Measurements from ENCODE around the gene TLR6.

Gene TLR6

DNA sequence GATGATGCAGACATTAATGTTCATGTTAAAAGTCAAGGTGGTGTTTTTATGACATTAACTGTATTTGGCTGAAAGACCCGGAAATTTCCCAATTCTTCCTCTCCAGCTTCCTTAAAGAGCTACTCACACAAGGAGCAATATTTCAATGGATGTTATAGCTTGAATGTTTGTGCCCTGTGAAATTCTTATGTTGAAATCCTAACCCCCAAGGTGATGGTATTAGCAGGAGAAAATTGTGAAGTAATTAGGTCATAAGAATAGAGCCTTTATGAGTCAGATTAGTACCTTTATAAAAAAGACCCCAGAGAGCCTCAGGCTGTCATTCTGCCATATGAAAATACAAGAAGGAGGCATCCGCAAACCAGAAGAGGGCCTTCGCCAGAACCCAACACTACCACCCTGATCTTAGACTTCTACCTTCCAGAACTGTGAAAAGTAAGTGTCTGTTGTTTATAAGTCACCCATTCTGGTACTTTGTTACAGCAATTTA, 55.6 kb downstream of the TLR6 start:
- H3K27ac Mint-ChIP-seq, result no peak overlapping the region
- peaks cover 23% of the 10 kb centered on the region for H3K4me1 Mint-ChIP-seq (ENCODE audit: low read depth)
- peaks cover 60% of the 10 kb centered on the region for H3K9me3 Mint-ChIP-seq
- no peak overlapping the region for H3K4me3 Mint-ChIP-seq
- no peaks in the 10 kb centered on the region for H3K27me3 Mint-ChIP-seq (ENCODE audit: low read depth)
- peaks cover 75% of the 10 kb centered on the region for H3K36me3 Mint-ChIP-seq (ENCODE audit: low read depth)

GRCh38 chr4:38800366-38800765, 56.3 kb downstream of the TLR6 start:
- H3K36me3 Mint-ChIP-seq (ENCODE audit: low read depth), result peaks cover 81% of the 10 kb centered on the region
- H3K27ac Mint-ChIP-seq, result no peak overlapping the region
- H3K9me3 Mint-ChIP-seq, result peaks cover 66% of the 10 kb centered on the region
- H3K4me3 Mint-ChIP-seq, result no peak overlapping the region
- peaks cover 16% of the 10 kb centered on the region for H3K4me1 Mint-ChIP-seq (ENCODE audit: low read depth)
- no peaks in the 10 kb centered on the region for H3K27me3 Mint-ChIP-seq (ENCODE audit: low read depth)

GRCh38 chr4:38795087-38795486, 61.5 kb downstream of the TLR6 start:
- Mint-ChIP-seq H3K36me3 (ENCODE audit: low read depth) (peaks cover 92% of the 10 kb centered on the region), H3K27ac (no peak overlapping the region), H3K4me1 (ENCODE audit: low read depth) (peaks cover 21% of the 10 kb centered on the region), H3K27me3 (ENCODE audit: low read depth) (no peaks in the 10 kb centered on the region), H3K4me3 (no peak overlapping the region), H3K9me3 (peaks cover 76% of the 10 kb centered on the region)

GRCh38 chr4:38794051-38794450, 62.6 kb downstream of the TLR6 start:
- H3K27ac Mint-ChIP-seq, result no peak overlapping the region
- no peak overlapping the region for H3K4me3 Mint-ChIP-seq
- peaks cover 86% of the 10 kb centered on the region for H3K36me3 Mint-ChIP-seq (ENCODE audit: low read depth)
- no peaks in the 10 kb centered on the region for H3K27me3 Mint-ChIP-seq (ENCODE audit: low read depth)
- peaks cover 23% of the 10 kb centered on the region for H3K4me1 Mint-ChIP-seq (ENCODE audit: low read depth)
- peaks cover 74% of the 10 kb centered on the region for H3K9me3 Mint-ChIP-seq

DNA sequence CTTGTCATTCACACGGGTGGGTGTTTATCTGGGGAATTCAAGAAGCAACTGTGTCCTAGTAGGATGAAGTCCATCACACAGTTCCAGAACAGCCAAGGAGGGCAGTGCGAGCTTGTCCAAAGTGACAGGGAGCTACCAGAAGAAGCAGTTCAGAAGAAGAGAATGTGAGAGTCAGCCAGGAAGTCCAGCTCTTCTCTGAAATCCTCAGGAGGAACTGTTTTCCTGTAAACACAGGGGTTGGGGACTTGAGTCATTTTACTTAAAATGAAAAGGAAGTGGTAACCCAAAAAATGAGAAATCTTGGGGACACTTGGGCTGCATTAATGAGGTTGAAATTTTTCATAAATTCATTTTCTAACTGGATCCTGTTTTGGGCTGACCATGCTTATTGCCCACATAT, 65.6 kb downstream of the TLR6 start:
- Mint-ChIP-seq H3K4me1 (ENCODE audit: low read depth) (peaks cover 25% of the 10 kb centered on the region), H3K9me3 (peaks cover 59% of the 10 kb centered on the region), H3K4me3 (peak overlapping the region; percentile 25), H3K36me3 (ENCODE audit: low read depth) (peaks cover 60% of the 10 kb centered on the region), H3K27me3 (ENCODE audit: low read depth) (no peaks in the 10 kb centered on the region), H3K27ac (peak overlapping the region; percentile 79)

- no peaks in the 10 kb centered on the region for H3K27me3 Mint-ChIP-seq (ENCODE audit: low read depth)
- H3K36me3 Mint-ChIP-seq (ENCODE audit: low read depth), result peaks cover 35% of the 10 kb centered on the region
- H3K4me1 Mint-ChIP-seq (ENCODE audit: low read depth), result peaks cover 28% of the 10 kb centered on the region
- no peak overlapping the region for H3K4me3 Mint-ChIP-seq
- no peak overlapping the region for H3K27ac Mint-ChIP-seq
- peaks cover 32% of the 10 kb centered on the region for H3K9me3 Mint-ChIP-seq
These were observed 68.3 kb downstream of the TLR6 start for GRCh38 chr4:38788317-38788716.

DNA sequence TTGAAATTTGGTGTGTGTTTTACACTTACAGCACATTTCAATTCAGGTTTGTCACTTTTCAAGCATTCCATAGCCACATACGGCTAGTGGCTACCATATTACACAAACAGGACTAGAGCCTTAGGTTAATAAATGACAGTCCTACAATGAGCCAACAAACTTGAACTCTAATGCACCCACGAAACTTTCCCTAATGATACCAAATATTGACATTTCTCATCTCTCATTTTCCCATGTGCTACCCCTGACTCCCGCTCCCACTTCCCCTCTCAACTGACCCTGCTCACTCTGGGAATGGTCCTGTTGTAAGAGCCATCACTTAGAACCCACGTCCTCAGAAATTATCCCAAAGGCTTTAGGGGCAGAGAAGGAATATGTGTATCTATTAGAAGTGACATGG, 68.9 kb downstream of the TLR6 start:
- peaks cover 30% of the 10 kb centered on the region for H3K36me3 Mint-ChIP-seq (ENCODE audit: low read depth)
- H3K4me1 Mint-ChIP-seq (ENCODE audit: low read depth), result peaks cover 30% of the 10 kb centered on the region
- H3K9me3 Mint-ChIP-seq, result peaks cover 31% of the 10 kb centered on the region
- no peak overlapping the region for H3K27ac Mint-ChIP-seq
- no peak overlapping the region for H3K4me3 Mint-ChIP-seq
- H3K27me3 Mint-ChIP-seq (ENCODE audit: low read depth), result no peaks in the 10 kb centered on the region

GRCh38 chr4:38785901-38786402, 70.7 kb downstream of the TLR6 start:
- Mint-ChIP-seq H3K36me3 (ENCODE audit: low read depth) (peaks cover 21% of the 10 kb centered on the region), H3K9me3 (peaks cover 21% of the 10 kb centered on the region), H3K4me1 (ENCODE audit: low read depth) (peaks cover 24% of the 10 kb centered on the region), H3K27me3 (ENCODE audit: low read depth) (no peaks in the 10 kb centered on the region), H3K27ac (peak overlapping the region; percentile 16), H3K4me3 (no peak overlapping the region)

DNA sequence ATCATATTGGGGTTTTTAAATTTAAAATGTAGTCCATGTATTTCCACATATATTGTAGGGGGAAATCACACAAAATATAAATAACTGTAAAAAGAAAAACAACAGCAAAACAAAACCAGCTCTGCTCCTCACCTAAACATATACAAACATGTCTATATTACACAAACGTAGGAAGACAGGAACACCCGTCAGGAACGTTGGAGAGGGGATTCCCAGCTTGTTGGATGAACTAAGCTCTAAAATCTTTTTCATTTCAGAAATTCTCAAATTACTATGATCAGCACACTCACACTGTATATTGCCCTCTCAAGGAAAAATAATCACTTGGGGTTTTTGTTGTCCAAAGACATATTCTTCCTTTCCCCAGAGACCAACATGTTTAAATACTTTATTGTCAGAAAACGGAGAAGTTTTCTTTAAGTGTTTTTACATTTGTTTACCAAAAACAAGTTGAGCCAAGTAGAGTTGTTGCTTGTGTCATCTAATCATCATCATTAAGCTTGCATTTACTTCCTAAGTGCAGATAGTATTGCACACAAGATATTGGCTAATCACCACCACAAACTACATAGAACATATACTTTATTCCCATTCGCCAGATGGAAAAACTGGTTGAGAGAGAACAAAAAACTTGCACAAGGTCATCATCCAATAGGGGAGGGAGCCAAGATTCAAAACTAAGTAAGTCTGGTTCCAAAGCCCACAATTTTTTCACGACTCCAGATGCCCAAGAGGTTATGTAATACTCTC, 71.4 kb downstream of the TLR6 start:
- Mint-ChIP-seq H3K4me1 (ENCODE audit: low read depth) (peaks cover 17% of the 10 kb centered on the region), H3K27ac (no peak overlapping the region), H3K9me3 (peaks cover 13% of the 10 kb centered on the region), H3K27me3 (ENCODE audit: low read depth) (no peaks in the 10 kb centered on the region), H3K4me3 (no peak overlapping the region), H3K36me3 (ENCODE audit: low read depth) (peaks cover 14% of the 10 kb centered on the region)

DNA sequence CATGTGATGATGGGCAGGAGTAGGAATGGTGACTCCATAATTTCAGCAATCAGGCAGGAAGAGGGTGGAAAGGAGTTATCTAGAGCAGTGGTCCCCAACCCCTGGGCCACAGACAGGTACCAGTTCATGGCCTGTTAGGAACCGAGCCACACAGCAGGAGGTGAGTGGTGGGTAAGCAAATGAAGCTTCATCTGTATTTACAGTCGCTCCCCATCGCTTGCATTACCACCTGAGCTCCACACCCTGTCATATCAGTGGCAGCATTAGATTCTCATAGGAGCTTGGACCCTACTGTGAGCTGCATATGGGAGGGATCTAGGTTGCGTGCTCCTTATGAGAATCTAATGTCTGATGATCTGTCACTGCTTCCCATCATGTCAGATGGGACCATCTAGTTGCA, 72.5 kb downstream of the TLR6 start:
- peaks cover 8% of the 10 kb centered on the region for H3K36me3 Mint-ChIP-seq (ENCODE audit: low read depth)
- H3K4me3 Mint-ChIP-seq, result no peak overlapping the region
- peaks cover 13% of the 10 kb centered on the region for H3K4me1 Mint-ChIP-seq (ENCODE audit: low read depth)
- no peaks in the 10 kb centered on the region for H3K27me3 Mint-ChIP-seq (ENCODE audit: low read depth)
- peaks cover 3% of the 10 kb centered on the region for H3K9me3 Mint-ChIP-seq
- H3K27ac Mint-ChIP-seq, result no peak overlapping the region

GRCh38 chr4:38783109-38783460, 73.5 kb downstream of the TLR6 start:
- no peak overlapping the region for H3K27ac Mint-ChIP-seq
- no peaks in the 10 kb centered on the region for H3K27me3 Mint-ChIP-seq (ENCODE audit: low read depth)
- H3K4me3 Mint-ChIP-seq, result no peak overlapping the region
- H3K4me1 Mint-ChIP-seq (ENCODE audit: low read depth), result peaks cover 13% of the 10 kb centered on the region
- H3K36me3 Mint-ChIP-seq (ENCODE audit: low read depth), result peaks cover 8% of the 10 kb centered on the region
- H3K9me3 Mint-ChIP-seq, result peaks cover 3% of the 10 kb centered on the region

- H3K4me1 Mint-ChIP-seq (ENCODE audit: low read depth), result peaks cover 13% of the 10 kb centered on the region
- peaks cover 5% of the 10 kb centered on the region for H3K36me3 Mint-ChIP-seq (ENCODE audit: low read depth)
- H3K27ac Mint-ChIP-seq, result no peak within 1 kb of the TSS
- no peak within 1 kb of the TSS for H3K4me3 Mint-ChIP-seq
- H3K27me3 Mint-ChIP-seq (ENCODE audit: low read depth), result no peaks in the 10 kb centered on the region
- no peaks in the 10 kb centered on the region for H3K9me3 Mint-ChIP-seq
These were observed 74.0 kb downstream of the TLR6 start, which contains the start of gene TLR10 for GRCh38 chr4:38782452-38783108. Gene TLR10, minus strand, starts transcription at chr4:38782990. Its CDS starts 7,400 bp downstream, at chr4:38775590.

DNA sequence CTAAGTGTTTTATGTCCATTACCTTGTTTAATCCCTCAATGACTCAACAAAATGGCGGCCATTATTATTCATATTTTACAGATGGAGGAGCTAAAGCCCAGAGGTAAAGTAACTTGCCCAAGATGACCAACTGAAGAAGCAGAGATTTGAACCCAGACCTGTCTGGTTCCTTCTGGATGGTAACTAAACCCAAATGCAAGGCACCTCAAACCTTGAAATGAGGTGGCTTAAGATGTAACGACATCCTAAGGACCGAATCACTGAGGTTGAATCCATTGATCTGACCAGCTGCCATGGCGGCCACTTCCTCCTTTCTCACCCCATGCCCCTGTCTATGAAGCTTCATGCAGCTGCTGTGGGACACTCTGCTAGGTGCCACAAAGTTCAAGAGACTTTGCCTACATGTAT, 74.8 kb downstream of the TLR6 start:
- Mint-ChIP-seq H3K9me3 (peaks cover 4% of the 10 kb centered on the region), H3K4me3 (no peak overlapping the region), H3K27me3 (ENCODE audit: low read depth) (peaks cover 4% of the 10 kb centered on the region), H3K4me1 (ENCODE audit: low read depth) (peaks cover 13% of the 10 kb centered on the region), H3K36me3 (ENCODE audit: low read depth) (peaks cover 7% of the 10 kb centered on the region), H3K27ac (no peak overlapping the region)

DNA sequence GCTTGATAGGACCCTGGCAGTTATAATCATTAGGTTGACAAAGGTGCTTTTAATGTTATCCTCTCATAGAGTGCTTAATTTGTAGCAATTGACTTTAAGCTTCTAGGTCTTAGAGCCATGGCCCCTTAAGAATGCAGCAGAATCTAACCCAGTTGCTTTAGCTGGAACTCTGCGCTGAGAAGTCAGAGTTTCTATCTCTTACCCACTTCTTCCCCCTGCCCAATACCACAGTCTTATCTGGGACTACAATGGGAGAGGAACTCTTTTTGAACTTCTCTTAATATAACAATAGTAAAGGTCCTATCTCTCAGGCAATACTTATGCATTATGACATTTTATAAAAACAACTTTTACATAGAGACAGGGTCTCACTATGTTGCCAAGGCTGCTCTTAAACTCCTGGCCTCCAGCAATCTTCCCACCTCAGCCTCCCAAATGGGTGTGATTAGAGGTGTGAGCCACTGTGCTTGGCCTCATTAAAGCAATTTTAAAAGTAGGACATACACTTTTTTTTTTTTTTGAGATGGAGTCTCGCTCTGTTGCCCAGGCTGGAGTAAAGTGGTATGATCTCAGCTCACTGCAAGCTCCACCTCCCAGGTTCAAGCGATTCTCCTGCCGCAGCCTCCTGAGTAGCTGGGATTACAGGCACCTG, 75.7 kb downstream of the TLR6 start:
- H3K4me3 Mint-ChIP-seq, result no peak overlapping the region
- H3K27me3 Mint-ChIP-seq (ENCODE audit: low read depth), result peaks cover 5% of the 10 kb centered on the region
- peaks cover 10% of the 10 kb centered on the region for H3K9me3 Mint-ChIP-seq
- H3K36me3 Mint-ChIP-seq (ENCODE audit: low read depth), result peaks cover 5% of the 10 kb centered on the region
- no peak overlapping the region for H3K27ac Mint-ChIP-seq
- H3K4me1 Mint-ChIP-seq (ENCODE audit: low read depth), result peaks cover 11% of the 10 kb centered on the region
